Right lobe of liver (tissue), 4 donors: ENCODE results near the gene MAML2.

Source experiments
- POLR2A ChIP-seq: fragments of 450-650 bp; IDR thresholded peaks from one replicate; pipeline ENCODE4 v1.6.1; 2017; ENCODE audit warnings: antibody characterized with exemption, mild to moderate bottlenecking
- TF ChIP-seq, protein P1 (sequence below), 4 donors: fragments of 200-600 bp in 3 of 4; fragments of 450-650 bp in 1 of 4; IDR thresholded peaks; one replicate each; pipeline versions ENCODE4 v1.5.1 to v1.8.0; 2016 to 2022; ENCODE audit warnings: antibody characterized with exemption in 4 of 4, mild to moderate bottlenecking in 2 of 4
- donor health status: DM: no; HTN: no; CAD: no.
- donor health status: DM: no; HTN: no; CAD: no.
- donor health status: DM: no; HTN: yes; CAD: no.

DNA sequence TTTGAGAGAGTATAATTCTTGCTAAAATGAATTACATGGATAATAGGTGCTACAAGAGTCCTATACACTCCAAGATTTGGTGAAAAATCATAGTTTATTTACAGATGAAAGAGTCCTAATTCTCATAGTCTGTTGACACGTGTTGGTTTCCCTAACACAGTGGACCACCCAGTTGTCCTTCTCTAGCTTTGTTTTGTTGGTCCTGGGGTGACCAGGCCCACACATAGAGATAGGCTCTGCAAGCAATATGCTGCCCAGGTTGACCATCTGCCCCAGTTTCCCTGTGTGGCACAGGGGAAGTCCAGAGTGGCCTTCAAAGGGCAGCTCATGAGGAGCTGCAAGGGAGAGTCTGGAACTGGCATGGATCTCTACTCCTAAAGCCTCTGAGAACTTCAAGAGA is 184.9 kb downstream of the MAML2 start:
- TF ChIP-seq, protein P1, sequence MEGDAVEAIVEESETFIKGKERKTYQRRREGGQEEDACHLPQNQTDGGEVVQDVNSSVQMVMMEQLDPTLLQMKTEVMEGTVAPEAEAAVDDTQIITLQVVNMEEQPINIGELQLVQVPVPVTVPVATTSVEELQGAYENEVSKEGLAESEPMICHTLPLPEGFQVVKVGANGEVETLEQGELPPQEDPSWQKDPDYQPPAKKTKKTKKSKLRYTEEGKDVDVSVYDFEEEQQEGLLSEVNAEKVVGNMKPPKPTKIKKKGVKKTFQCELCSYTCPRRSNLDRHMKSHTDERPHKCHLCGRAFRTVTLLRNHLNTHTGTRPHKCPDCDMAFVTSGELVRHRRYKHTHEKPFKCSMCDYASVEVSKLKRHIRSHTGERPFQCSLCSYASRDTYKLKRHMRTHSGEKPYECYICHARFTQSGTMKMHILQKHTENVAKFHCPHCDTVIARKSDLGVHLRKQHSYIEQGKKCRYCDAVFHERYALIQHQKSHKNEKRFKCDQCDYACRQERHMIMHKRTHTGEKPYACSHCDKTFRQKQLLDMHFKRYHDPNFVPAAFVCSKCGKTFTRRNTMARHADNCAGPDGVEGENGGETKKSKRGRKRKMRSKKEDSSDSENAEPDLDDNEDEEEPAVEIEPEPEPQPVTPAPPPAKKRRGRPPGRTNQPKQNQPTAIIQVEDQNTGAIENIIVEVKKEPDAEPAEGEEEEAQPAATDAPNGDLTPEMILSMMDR (IDR thresholded peaks at IDR 0.05), result no peak
- TF ChIP-seq POLR2A, result no peak
